Measurements from ENCODE around the gene TMC2. TPM values are rescaled to one million over a fixed set of nuclear protein-coding genes. Genes with fewer than 3 reads are reported as not detected.
A peak's percentile ranks its signal among the peaks of the same experiment; 100 is the strongest.

TMC2 gene
- total RNA-seq, 1 experiment from 2014 or later: not detected

- no peaks in the 10 kb centered on the region for H3K9me3 Mint-ChIP-seq
- DNase-seq (ENCODE audit: low spot score) (no peak), ATAC-seq (no peak)
- TF ChIP-seq ERG (CRISPR knock-in tag; IDR thresholded peaks at IDR 0.05) (no peak), PREB (CRISPR knock-in tag; IDR thresholded peaks at IDR 0.05; ENCODE audit: borderline replicate concordance) (no peak)
- ChIA-PET POLR2A (no interaction called here), CTCF (interaction anchor here (1.1 to 3.9 kb wide), 2 partner anchors 12 to 14 kb away, joined by 5 to 27 read pairs; no protein-coding TSS in a partner anchor)
- peaks cover 32% of the 10 kb centered on the region for H3K27me3 Mint-ChIP-seq (ENCODE audit: low read depth)
- peak overlapping the region; percentile 33; the same call in 1 of the 2 replicates for H3K4me3 Mint-ChIP-seq
- no peaks in the 10 kb centered on the region for H3K36me3 Mint-ChIP-seq
- H3K4me1 Mint-ChIP-seq: peaks cover 7% of the 10 kb centered on the region
- H3K27ac Mint-ChIP-seq: no peak overlapping the region
These were observed 26.6 kb upstream of the TMC2 start for GRCh38 chr20:2509794-2510193.

GRCh38 chr20:2515203-2515602 lies 21.2 kb upstream of the TMC2 start:
- TF ChIP-seq JUN (CRISPR knock-in tag; IDR thresholded peaks at IDR 0.05) (no peak), ETV6 (CRISPR knock-in tag; IDR thresholded peaks at IDR 0.05) (no peak), TP53 (CRISPR knock-in tag; IDR thresholded peaks at IDR 0.05) (no peak), E2F5 (CRISPR knock-in tag; IDR thresholded peaks at IDR 0.05) (no peak), ZNF281 (CRISPR knock-in tag; IDR thresholded peaks at IDR 0.05) (no peak), ZNF671 (CRISPR knock-in tag; IDR thresholded peaks at IDR 0.05) (no peak), KAT7 (CRISPR knock-in tag; IDR thresholded peaks at IDR 0.05; ENCODE audit: borderline replicate concordance) (no peak), ZNF396 (CRISPR knock-in tag; IDR thresholded peaks at IDR 0.05; ENCODE audit: borderline replicate concordance) (no peak), ESRRA (CRISPR knock-in tag; IDR thresholded peaks at IDR 0.05; ENCODE audit: borderline replicate concordance) (no peak), JAZF1 (CRISPR knock-in tag; IDR thresholded peaks at IDR 0.05) (no peak), CDX4 (CRISPR knock-in tag; IDR thresholded peaks at IDR 0.05; ENCODE audit: borderline replicate concordance) (no peak), NFATC4 (CRISPR knock-in tag; IDR thresholded peaks at IDR 0.05) (no peak), ATF2 (CRISPR knock-in tag; IDR thresholded peaks at IDR 0.05; ENCODE audit: borderline replicate concordance, low read depth) (no peak), FOXP1 (CRISPR knock-in tag; IDR thresholded peaks at IDR 0.05; ENCODE audit: borderline replicate concordance) (no peak), ZNF121 (CRISPR knock-in tag; IDR thresholded peaks at IDR 0.05) (no peak)
- Mint-ChIP-seq H3K27me3 (ENCODE audit: low read depth) (peaks cover 22% of the 10 kb centered on the region), H3K27ac (no peak overlapping the region), H3K4me1 (no peaks in the 10 kb centered on the region), H3K36me3 (no peaks in the 10 kb centered on the region), H3K9me3 (no peaks in the 10 kb centered on the region), H3K4me3 (no peak overlapping the region)
- ChIA-PET CTCF (interaction anchor here (1.5 kb wide), 2 partner anchors 9 to 74 kb away, joined by 4 to 6 read pairs; no protein-coding TSS in a partner anchor), POLR2A (no interaction called here)
- ATAC-seq: no peak
- no peak for DNase-seq (ENCODE audit: low spot score)

All from WTC11 (cell line).